Panc1 (cell line): Measurements from ENCODE around the gene RNF121.

Experiments used
- POLR2AphosphoS5 ChIP-seq: IDR thresholded peaks from 2 replicates; pipeline ENCODE4 v1.6.1; 2012; ENCODE audit warnings: mild to moderate bottlenecking, low read depth, low read length, moderate library complexity
- TCF7L2 ChIP-seq: IDR thresholded peaks from 2 replicates; pipeline ENCODE4 v1.6.1; 2011; ENCODE audit warnings: mild to moderate bottlenecking, low read depth, low read length, inconsistent platforms
- TF ChIP-seq, protein P1 (sequence below): fragments of 450-650 bp; IDR thresholded peaks from 2 replicates; pipeline ENCODE4 v1.5.1; 2017; ENCODE audit warnings: mild to moderate bottlenecking

DNA sequence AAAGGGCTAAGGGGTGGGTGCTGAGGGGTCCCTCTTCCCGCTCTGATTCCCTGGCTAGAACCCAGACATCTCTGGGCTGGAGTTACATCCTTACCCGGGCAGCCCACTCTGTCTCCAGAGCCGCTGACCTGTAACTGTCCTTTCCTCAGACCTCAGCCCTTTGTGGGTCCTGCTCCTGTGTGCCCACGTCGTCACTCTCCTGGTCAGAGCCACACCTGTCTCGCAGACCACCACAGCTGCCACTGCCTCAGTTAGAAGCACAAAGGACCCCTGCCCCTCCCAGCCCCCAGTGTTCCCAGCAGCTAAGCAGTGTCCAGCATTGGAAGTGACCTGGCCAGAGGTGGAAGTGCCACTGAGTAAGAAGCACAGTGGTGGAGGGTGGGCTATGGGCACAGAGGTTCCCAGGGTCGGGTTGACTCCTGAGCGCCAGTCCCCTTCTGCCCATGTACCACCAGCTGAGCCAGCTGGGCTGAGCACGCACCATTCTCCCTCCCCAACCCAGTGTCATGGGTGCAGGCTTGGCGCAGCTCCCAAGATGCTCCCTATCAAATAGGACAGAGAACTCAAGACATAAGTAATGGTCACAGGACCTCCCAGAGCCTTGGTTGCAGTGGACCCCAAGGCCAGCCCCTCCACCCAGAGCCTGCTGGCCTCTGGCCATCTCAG lies 71.5 kb downstream of the RNF121 start:
- TF ChIP-seq, protein P1, sequence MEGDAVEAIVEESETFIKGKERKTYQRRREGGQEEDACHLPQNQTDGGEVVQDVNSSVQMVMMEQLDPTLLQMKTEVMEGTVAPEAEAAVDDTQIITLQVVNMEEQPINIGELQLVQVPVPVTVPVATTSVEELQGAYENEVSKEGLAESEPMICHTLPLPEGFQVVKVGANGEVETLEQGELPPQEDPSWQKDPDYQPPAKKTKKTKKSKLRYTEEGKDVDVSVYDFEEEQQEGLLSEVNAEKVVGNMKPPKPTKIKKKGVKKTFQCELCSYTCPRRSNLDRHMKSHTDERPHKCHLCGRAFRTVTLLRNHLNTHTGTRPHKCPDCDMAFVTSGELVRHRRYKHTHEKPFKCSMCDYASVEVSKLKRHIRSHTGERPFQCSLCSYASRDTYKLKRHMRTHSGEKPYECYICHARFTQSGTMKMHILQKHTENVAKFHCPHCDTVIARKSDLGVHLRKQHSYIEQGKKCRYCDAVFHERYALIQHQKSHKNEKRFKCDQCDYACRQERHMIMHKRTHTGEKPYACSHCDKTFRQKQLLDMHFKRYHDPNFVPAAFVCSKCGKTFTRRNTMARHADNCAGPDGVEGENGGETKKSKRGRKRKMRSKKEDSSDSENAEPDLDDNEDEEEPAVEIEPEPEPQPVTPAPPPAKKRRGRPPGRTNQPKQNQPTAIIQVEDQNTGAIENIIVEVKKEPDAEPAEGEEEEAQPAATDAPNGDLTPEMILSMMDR = no peak
- TF ChIP-seq POLR2AphosphoS5 (no peak), TCF7L2 (no peak)
